Caco-2 (cell line): ENCODE measurements around the gene SLC16A11. TPM values are rescaled to one million over a fixed set of nuclear protein-coding genes. Genes with fewer than 3 reads are reported as not detected.
"Not testable (repeated sequence)": the region's sequence is repeated elsewhere in the genome, so short reads cannot be mapped to it uniquely, and the experiment has no call there.

ENCODE experiments used
- Bru-seq: library from RNA; stranded (reverse); fragments of 400-500 nt; gene quantifications from one replicate; lab custom pipeline; 2021; lab: Mats Ljungman, UMichigan
- BruChase-seq, 2 experiments: library from RNA; stranded (reverse); fragments of 400-500 nt; gene quantifications; one replicate each; lab custom pipeline; 2021; lab: Mats Ljungman, UMichigan
- BruUV-seq: library from RNA; stranded (reverse); fragments of 400-500 nt; replicated peaks from 2 replicates; lab custom pipeline; 2021; lab: Mats Ljungman, UMichigan
- CTCF ChIA-PET: fragments of 300-600 bp; sonication (Branson Sonifier 250); formaldehyde crosslinking; loops from one replicate; lab custom pipeline; 2022; ENCODE audit warnings: antibody characterized with exemption; lab: Charles Lee
- POLR2A ChIA-PET: fragments of 300-600 bp; sonication (Branson Sonifier 250); formaldehyde crosslinking; loops from one replicate; lab custom pipeline; 2022; ENCODE audit warnings: antibody characterized with exemption; lab: Charles Lee
- DNase-seq, 2 experiments: peaks; one replicate each; pipeline versions ENCODE4 v3.0.0 to v3.0.0-alpha.2; 2020 to 2022
- H3K27me3 ChIP-seq: replicated peaks from 2 replicates; pipeline ENCODE4 v1.6.0; 2011; ENCODE audit warnings: low read length; ENCODE audit not compliant: control insufficient read depth, insufficient read depth
- H3K36me3 ChIP-seq: 2 replicates; pipeline ENCODE4 v1.5.1; 2011; ENCODE audit warnings: low read length; ENCODE audit not compliant: control insufficient read depth, insufficient read depth
- H3K4me1 ChIP-seq: fragments of 250-450 bp; sonication (Bioruptor Pico); 2 replicates; pipeline ENCODE4 v1.5.1; 2020; ENCODE audit warnings: mild to moderate bottlenecking
- H3K4me3 ChIP-seq: 2 replicates; pipeline ENCODE4 v1.5.1; 2011; ENCODE audit warnings: low read depth, mild to moderate bottlenecking, control low read depth, low read length
- H3K9me3 ChIP-seq: fragments of 250-450 bp; sonication (Bioruptor Pico); 2 replicates; pipeline ENCODE4 v1.5.1; 2020; ENCODE audit warnings: mild to moderate bottlenecking, moderate library complexity
- H3K27ac Mint-ChIP-seq: one replicate; pipeline ENCODE4 v1.8.0; 2022; ENCODE audit warnings: mixed read lengths; ENCODE audit not compliant: unreplicated experiment
- H3K27me3 Mint-ChIP-seq: one replicate; pipeline ENCODE4 v1.8.0; 2022; ENCODE audit warnings: mixed read lengths; ENCODE audit not compliant: insufficient read depth, unreplicated experiment
- H3K36me3 Mint-ChIP-seq: one replicate; pipeline ENCODE4 v1.8.0; 2022; ENCODE audit warnings: mild to moderate bottlenecking, mixed read lengths; ENCODE audit not compliant: insufficient read depth, unreplicated experiment
- H3K4me1 Mint-ChIP-seq: one replicate; pipeline ENCODE4 v1.8.0; 2022; ENCODE audit warnings: low read depth, mixed read lengths; ENCODE audit not compliant: unreplicated experiment
- H3K4me3 Mint-ChIP-seq: one replicate; pipeline ENCODE4 v1.8.0; 2022; ENCODE audit warnings: mild to moderate bottlenecking, moderate library complexity, mixed read lengths; ENCODE audit not compliant: unreplicated experiment
- H3K9me3 Mint-ChIP-seq: one replicate; pipeline ENCODE4 v1.8.0; 2022; ENCODE audit warnings: mixed read lengths; ENCODE audit not compliant: unreplicated experiment
- intact Hi-C: fragments of 100-400 bp; cut with micrococcal nuclease; formaldehyde crosslinking; loops from one replicate; pipeline ENCODE4 v1.10.0; 2022; ENCODE audit not compliant: unreplicated experiment
- long read RNA-seq: library from polyadenylated mRNA; stranded (forward); transcript quantifications from one replicate; pipeline ENCODE4 v2.0.0, GENCODE V29; 2022
- total RNA-seq: library from RNA; stranded (reverse); gene quantifications from 2 replicates; pipeline ENCODE4 v1.2.3, GENCODE V29; 2022
- TF ChIP-seq, protein P1 (sequence below), 2 experiments: fragments of 200-600 bp in 1 of 2; IDR thresholded peaks; 1 replicate in 1 of 2; 2 replicates in 1 of 2; pipeline versions ENCODE4 v1.5.1 to v1.8.0; 2011 to 2022; ENCODE audit warnings: antibody characterized with exemption in 1 of 2, control low read depth in 1 of 2, inconsistent platforms in 1 of 2, low read depth in 1 of 2, low read length in 1 of 2, mild to moderate bottlenecking in 1 of 2, moderate library complexity in 1 of 2; ENCODE audit not compliant: insufficient read depth in 1 of 2, severe bottlenecking in 1 of 2, unreplicated experiment in 1 of 2

SLC16A11 gene, protein sequence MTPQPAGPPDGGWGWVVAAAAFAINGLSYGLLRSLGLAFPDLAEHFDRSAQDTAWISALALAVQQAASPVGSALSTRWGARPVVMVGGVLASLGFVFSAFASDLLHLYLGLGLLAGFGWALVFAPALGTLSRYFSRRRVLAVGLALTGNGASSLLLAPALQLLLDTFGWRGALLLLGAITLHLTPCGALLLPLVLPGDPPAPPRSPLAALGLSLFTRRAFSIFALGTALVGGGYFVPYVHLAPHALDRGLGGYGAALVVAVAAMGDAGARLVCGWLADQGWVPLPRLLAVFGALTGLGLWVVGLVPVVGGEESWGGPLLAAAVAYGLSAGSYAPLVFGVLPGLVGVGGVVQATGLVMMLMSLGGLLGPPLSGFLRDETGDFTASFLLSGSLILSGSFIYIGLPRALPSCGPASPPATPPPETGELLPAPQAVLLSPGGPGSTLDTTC
- 0.35 and 0.43 TPM in 2 replicates for total RNA-seq
- Bru-seq, nascent RNA, result percentile 31 among the genes with signal in this experiment
- not detected for BruChase-seq, experiment 1, labeled RNA remaining after a 2-hour chase
- not detected for BruChase-seq, experiment 2, labeled RNA remaining after a 6-hour chase
- long read RNA-seq, result 0 reads

DNA sequence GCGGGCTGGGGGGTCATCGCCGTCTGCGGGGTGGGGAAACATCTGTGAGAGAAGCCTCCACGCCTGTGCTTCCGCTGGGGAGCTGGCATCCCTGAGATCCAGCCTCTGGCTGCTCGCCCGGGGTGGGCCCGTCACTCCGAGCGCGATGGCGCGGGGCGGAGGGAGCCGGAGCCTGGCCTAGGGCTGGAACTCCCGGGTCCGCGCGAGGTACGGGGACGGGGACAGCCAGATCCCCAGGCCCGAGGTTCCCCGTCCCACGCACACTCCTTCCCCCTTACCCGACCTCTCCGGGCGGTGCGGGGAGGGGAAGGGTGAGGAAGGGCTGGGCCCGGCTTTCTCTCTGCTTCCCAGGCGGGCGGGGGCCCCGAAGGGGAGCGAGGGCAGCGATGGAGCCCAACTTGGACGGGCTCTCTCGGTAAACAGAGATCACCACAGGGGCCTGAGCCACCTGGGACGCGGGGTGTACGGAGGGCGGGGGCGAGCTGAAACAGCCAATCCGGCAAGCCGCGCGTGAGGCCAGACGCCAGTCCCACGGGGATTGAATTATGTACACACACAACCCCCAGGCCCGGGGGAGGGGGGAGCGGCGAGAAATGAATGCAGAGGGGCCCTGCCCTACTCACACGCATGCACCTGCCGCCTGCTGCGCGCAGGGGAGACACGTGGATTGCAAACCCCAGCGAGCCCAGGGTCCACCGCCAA, at the start of gene SLC16A11:
SLC16A11 (minus strand) TSS at position 596 of the 702 bp plus-strand sequence; CDS start at position 17, 579 bp downstream.
- Mint-ChIP-seq H3K27me3 (no peaks in the 10 kb centered on the region), H3K9me3 (no peaks in the 10 kb centered on the region), H3K27ac (no peak within 1 kb of the TSS), H3K4me1 (peaks cover 7% of the 10 kb centered on the region), H3K36me3 (peaks cover 14% of the 10 kb centered on the region), H3K4me3 (no peak within 1 kb of the TSS)
- no TSS peak for BruUV-seq
- DNase-seq, result peak; percentile 41 to 56
- Histone ChIP-seq H3K9me3 (no peaks in the 10 kb centered on the region), H3K36me3 (no peaks in the 10 kb centered on the region), H3K27me3 (no peaks in the 10 kb centered on the region), H3K4me1 (peaks cover 8% of the 10 kb centered on the region; the same call in 1 of the 2 replicates), H3K4me3 (peak within 1 kb of the TSS; percentile 38)
- intact Hi-C loops, result no loop called here
- TF ChIP-seq, protein P1, sequence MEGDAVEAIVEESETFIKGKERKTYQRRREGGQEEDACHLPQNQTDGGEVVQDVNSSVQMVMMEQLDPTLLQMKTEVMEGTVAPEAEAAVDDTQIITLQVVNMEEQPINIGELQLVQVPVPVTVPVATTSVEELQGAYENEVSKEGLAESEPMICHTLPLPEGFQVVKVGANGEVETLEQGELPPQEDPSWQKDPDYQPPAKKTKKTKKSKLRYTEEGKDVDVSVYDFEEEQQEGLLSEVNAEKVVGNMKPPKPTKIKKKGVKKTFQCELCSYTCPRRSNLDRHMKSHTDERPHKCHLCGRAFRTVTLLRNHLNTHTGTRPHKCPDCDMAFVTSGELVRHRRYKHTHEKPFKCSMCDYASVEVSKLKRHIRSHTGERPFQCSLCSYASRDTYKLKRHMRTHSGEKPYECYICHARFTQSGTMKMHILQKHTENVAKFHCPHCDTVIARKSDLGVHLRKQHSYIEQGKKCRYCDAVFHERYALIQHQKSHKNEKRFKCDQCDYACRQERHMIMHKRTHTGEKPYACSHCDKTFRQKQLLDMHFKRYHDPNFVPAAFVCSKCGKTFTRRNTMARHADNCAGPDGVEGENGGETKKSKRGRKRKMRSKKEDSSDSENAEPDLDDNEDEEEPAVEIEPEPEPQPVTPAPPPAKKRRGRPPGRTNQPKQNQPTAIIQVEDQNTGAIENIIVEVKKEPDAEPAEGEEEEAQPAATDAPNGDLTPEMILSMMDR (IDR thresholded peaks at IDR 0.05; ENCODE audit: insufficient read depth in 1 of 2, low read depth in 1 of 2, low read length in 1 of 2, severe bottlenecking in 1 of 2, unreplicated experiment in 1 of 2), result no peak
- ChIA-PET CTCF (no interaction called here), POLR2A (no interaction called here)

DNA sequence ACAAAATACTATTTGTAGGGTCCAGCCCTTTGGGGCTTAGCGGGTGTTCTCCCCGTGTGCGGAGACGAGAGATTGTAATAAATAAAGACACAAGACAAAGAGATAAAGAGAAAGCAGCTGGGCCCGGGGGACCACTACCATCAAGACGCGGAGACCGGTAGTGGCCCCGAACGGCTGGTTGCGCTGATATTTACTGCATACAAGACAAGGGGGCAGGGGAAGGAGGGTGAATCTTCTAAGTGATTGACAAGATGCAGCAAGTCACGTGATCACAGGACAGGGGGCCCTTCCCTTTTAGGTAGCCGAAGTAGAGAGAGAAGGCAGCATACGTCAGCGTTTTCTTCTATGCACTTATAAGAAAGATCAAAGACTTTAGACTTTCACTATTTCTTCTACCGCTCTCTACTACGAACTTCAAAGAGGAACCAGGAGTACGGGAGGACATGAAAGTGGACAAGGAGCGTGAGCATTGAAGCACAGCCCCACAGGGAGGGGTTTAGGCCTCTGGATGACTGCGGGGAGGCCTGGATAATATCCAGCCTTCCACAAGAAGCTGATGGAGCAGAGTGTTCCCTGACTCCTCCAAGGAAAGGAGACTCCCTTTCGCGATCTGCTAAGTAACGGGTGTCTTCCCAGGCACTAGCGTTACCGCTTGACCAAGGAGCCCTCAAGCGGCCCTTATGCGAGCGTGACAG, 47.6 kb upstream of the SLC16A11 start:
- H3K4me3 Mint-ChIP-seq, H3K4me3 ChIP-seq, POLR2A ChIA-PET, H3K9me3 Mint-ChIP-seq, H3K27ac Mint-ChIP-seq, H3K27me3 Mint-ChIP-seq, H3K27me3 ChIP-seq, H3K36me3 Mint-ChIP-seq, H3K36me3 ChIP-seq, BruUV-seq, intact Hi-C loops, H3K9me3 ChIP-seq, H3K4me1 ChIP-seq, CTCF ChIA-PET: not testable (repeated sequence)
- H3K4me1 Mint-ChIP-seq, result peaks cover 16% of the 10 kb centered on the region
- peak in 1 of 2 experiments; percentile 40 for DNase-seq

DNA sequence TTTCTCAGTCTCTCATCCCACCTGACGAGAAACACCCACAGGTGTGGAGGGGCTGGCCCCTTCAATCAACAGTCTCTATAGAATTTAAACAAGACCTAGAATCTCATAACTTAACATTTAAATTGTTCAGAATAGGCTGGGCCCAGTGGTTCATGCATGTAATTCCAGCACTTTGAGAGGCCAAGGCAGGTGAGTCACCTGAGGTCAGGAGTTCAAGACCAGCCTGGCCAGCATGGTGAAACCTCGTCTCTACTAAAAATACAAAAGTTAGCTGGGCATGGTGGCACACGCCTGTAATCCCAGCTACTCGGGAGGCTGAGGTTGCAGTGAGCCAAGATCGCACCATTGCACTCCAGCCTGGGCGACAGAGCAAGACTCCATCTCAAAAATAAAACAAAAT, 45.7 kb upstream of the SLC16A11 start:
- H3K36me3 Mint-ChIP-seq, BruUV-seq, H3K36me3 ChIP-seq, CTCF ChIA-PET, H3K9me3 Mint-ChIP-seq, H3K27me3 Mint-ChIP-seq, POLR2A ChIA-PET, H3K4me3 Mint-ChIP-seq, H3K27me3 ChIP-seq, H3K27ac Mint-ChIP-seq, DNase-seq, H3K4me3 ChIP-seq, H3K4me1 ChIP-seq, H3K9me3 ChIP-seq: not testable (repeated sequence)
- intact Hi-C loops, result loop anchor here (2.0 kb wide), 1 partner anchor 37 kb away; no protein-coding TSS in a partner anchor
- peaks cover 13% of the 10 kb centered on the region for H3K4me1 Mint-ChIP-seq

DNA sequence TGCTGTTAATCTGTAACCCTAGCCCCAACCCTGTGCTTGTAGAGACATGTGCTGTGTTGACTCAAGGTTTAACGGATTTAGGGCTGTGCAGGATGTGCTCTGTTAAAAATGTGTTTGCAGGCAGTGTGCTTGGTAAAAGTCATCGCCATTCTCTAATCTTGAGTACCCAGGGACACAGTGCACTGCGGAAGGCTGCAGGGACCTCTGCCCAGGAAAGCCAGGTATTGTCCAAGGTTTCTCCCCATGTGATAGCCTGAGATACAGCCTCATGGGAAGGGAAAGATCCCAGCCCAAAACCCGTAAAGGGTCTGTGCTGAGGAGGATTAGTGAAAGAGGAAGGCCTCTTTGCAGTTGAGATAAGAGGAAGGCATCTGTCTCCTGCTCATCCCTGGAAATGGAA, 44.5 kb upstream of the SLC16A11 start:
- H3K9me3 Mint-ChIP-seq, H3K27me3 ChIP-seq, BruUV-seq, H3K36me3 ChIP-seq, H3K9me3 ChIP-seq, H3K36me3 Mint-ChIP-seq, CTCF ChIA-PET, H3K4me1 ChIP-seq, POLR2A ChIA-PET, H3K4me3 ChIP-seq, H3K27me3 Mint-ChIP-seq: not testable (repeated sequence)
- intact Hi-C loops, result loop anchor here (2.0 kb wide), 1 partner anchor 36 kb away; no protein-coding TSS in a partner anchor
- Mint-ChIP-seq H3K27ac (peak overlapping the region; percentile 58), H3K4me1 (peaks cover 18% of the 10 kb centered on the region), H3K4me3 (peak overlapping the region; percentile 67)
- DNase-seq, result peak; percentile 55 to 68
